Stimulated activated CD4-positive, alpha-beta T cell treated with anti-CD3 and anti-CD28 coated beads, TNF-alpha, amount 100 ng/mL, for 24 hours (primary cell): Measurements from ENCODE around the gene DIPK1A.
"Not testable (repeated sequence)": the region's sequence is repeated elsewhere in the genome, so short reads cannot be mapped to it uniquely, and the experiment has no call there.

Experiments
- DNase-seq, 3 experiments: peaks; one replicate each; pipeline ENCODE4 v3.0.0-alpha.2; 2020; ENCODE audit warnings: low read depth in 3 of 3

The DIPK1A gene

GRCh38 chr1:92921031-92922023, 39.9 kb downstream of the DIPK1A start:
- DNase-seq: no peak

GRCh38 chr1:92916899-92917298, 44.4 kb downstream of the DIPK1A start:
- DNase-seq: no peak

GRCh38 chr1:92915547-92915946, 45.7 kb downstream of the DIPK1A start:
- DNase-seq: no peak

- no peak for DNase-seq
These were observed 48.0 kb downstream of the DIPK1A start for GRCh38 chr1:92913093-92913819.

GRCh38 chr1:92910081-92910480, 51.2 kb downstream of the DIPK1A start:
- no peak for DNase-seq

GRCh38 chr1:92909321-92909720, 51.9 kb downstream of the DIPK1A start:
- no peak for DNase-seq

GRCh38 chr1:92907949-92908684, 53.1 kb downstream of the DIPK1A start:
- DNase-seq: no peak

- no peak for DNase-seq
These were observed 57.5 kb downstream of the DIPK1A start for GRCh38 chr1:92903765-92904164.

- no peak for DNase-seq
These were observed 58.9 kb downstream of the DIPK1A start for GRCh38 chr1:92902406-92902744.

GRCh38 chr1:92901699-92902405, 59.4 kb downstream of the DIPK1A start:
- DNase-seq: no peak

GRCh38 chr1:92901126-92901525, 60.1 kb downstream of the DIPK1A start:
- no peak for DNase-seq

GRCh38 chr1:92900539-92900938, 60.7 kb downstream of the DIPK1A start:
- DNase-seq: no peak

GRCh38 chr1:92899780-92900179, 61.5 kb downstream of the DIPK1A start:
- DNase-seq: no peak

GRCh38 chr1:92898053-92898452, 63.2 kb downstream of the DIPK1A start:
- not testable (repeated sequence) for DNase-seq

GRCh38 chr1:92887465-92887864, 73.8 kb downstream of the DIPK1A start:
- no peak for DNase-seq

GRCh38 chr1:92886886-92887419, 74.3 kb downstream of the DIPK1A start:
- no peak for DNase-seq

GRCh38 chr1:92884195-92884594, 77.1 kb downstream of the DIPK1A start:
- no peak for DNase-seq

GRCh38 chr1:92883297-92883696, 78.0 kb downstream of the DIPK1A start:
- DNase-seq: no peak

GRCh38 chr1:92882819-92883218, 78.4 kb downstream of the DIPK1A start:
- DNase-seq: peak in 1 of 3 experiments; percentile 6

GRCh38 chr1:92881391-92881790, 79.9 kb downstream of the DIPK1A start:
- no peak for DNase-seq

GRCh38 chr1:92879316-92879968, 81.8 kb downstream of the DIPK1A start:
- no peak for DNase-seq
